Medulla oblongata (tissue), 1 donor: ENCODE data around the gene GPR17.

Experiments
- DNase-seq: peaks from one replicate; pipeline ENCODE4 v3.0.0-alpha.2; 2015; ENCODE audit errors: extremely low spot score

The GPR17 gene

GRCh38 chr2:127630096-127630863, 15.7 kb upstream of the GPR17 start:
- DNase-seq = no peak

GRCh38 chr2:127630864-127631540, 15.0 kb upstream of the GPR17 start:
- no peak for DNase-seq

- no peak for DNase-seq
Observed at GRCh38 chr2:127631541-127631996, 14.4 kb upstream of the GPR17 start.

DNA sequence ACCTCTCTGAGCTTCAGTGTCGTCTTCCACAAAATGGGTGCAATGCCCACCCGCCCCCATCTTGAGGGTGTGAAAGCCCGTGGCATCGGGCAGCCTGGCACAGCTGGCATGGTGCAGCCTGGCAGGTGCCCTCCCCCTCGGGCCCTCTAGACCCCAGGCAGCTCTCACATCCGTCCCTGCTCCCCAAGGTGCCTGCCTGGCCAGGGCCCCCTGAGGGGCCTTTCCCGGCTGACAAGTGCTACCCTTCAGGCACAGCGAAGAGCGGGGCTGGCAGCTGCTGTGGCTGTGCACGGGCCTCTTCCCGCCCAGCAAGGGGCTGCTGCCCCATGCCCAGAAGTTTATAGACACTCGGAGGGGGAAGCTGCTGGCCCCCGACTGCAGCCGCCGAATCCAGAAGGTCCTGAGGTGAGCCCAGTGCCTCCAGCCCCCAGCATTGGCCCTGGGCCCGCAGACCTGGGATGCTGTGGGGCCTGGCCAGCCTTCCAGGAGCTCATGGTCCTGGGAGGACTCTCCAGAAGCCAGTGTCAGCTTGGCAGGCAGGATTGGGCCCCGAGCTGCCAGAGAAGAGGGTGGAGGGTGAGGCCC, 13.9 kb upstream of the GPR17 start:
- no peak for DNase-seq

DNA sequence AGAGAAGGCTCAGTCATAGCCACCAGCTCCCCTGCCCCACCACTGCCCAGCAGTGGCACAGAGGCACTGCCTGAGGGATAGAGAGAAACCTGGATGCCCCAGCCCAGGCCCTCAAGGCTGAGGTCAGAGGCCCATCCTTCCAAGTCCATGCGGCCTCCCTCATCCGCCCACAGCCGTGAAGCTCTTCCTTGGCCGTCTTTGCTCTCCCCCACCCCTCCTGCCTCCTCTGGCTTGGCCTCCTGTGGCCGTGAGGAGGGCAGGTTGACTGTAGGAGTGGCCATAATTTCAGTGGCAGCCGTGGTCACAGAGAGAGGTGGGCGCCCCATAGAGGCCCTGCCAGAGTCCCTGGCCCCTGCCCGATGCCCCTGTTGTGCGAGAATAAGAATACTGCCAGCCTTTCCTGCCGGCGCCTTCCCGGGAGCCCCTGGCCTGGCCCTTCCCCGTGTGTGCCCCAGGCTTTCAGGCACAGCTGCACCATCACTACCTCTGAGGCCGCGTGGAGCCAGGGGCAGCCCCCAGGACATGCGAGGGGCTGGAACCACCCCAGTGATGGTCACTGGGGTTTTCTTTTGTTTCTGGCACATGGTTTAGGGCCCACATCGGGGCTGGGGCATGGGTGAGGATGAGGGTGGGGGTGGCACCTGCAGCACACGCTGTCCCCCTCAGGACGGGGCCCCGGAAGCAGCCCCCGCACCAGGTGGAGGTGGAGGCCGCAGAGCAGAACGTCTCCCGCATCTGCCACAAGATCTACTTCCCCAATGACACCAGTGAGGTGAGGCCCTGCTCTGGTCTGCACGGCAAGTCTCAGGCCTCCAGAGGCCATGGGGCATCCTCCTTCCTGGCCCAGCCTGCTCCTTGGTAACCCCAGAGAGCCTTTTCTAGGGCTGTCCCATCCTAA, 13.1 kb upstream of the GPR17 start:
- DNase-seq = no peak

- DNase-seq = no peak
Observed at GRCh38 chr2:127633556-127634065, 12.3 kb upstream of the GPR17 start.

- no peak for DNase-seq
Observed at GRCh38 chr2:127634066-127634617, 11.8 kb upstream of the GPR17 start.

GRCh38 chr2:127634626-127635379, 11.2 kb upstream of the GPR17 start:
- DNase-seq = no peak

DNA sequence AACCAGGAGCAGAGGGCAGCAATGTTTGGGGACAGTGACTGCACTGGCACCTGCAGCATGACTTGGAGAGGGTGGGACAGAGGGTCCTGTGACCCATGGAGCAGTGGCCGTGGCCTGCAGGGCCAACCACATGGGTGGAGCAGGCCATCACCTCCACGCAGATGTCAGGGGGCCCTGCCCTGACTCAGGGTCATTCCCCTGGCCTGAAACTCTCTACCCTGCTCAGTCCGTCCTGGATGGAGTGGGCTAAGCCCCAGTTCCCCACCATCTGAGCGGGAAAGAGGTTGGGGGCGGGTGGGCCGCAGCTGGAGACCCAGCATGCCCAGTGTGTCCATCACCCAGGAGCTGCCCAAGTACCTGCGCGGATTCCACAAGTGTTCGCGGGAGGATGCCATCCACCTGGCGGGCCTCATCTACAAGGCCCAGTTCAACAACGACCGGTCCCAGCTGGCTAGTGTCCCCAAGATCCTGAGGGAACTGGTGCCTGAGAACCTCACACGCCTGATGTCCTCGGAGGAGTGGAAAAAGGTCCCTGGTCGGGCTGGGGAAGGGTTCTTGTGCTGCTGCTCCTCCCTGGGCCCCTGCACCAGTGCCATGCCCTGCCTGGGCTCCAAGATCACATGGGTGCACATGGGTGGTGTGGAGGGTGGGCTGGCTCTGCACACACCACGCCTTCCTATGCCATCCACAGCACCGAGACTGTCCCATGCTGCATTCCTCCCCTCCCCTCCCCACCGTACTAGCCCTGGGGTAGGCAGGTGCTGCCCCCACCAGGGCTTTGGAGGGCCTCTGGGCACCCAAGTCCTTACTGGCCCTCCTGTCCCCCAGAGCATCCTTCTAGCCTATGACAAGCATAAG, 10.3 kb upstream of the GPR17 start:
- no peak for DNase-seq

- no peak for DNase-seq
Observed at GRCh38 chr2:127636248-127637235, 9.4 kb upstream of the GPR17 start.

DNA sequence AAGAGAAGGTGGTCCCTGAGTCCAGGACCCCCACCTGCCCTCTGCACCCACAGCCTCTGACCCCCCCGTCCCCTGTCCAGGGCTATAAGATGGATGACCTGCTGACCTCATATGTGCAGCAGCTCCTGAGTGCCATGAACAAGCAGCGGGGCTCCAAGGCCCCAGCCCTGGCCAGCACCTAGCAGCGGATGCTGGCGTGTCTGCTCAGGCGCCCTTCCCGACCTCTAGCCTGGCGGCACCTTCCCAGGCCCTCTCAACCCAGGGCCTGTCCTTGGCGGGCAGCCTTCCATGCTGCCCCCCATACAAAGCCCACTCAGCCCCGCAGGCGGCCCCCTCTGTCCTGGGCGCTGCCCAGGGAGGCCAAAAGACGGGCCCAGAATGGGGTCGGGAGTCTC, 8.7 kb upstream of the GPR17 start:
- DNase-seq = no peak

DNA sequence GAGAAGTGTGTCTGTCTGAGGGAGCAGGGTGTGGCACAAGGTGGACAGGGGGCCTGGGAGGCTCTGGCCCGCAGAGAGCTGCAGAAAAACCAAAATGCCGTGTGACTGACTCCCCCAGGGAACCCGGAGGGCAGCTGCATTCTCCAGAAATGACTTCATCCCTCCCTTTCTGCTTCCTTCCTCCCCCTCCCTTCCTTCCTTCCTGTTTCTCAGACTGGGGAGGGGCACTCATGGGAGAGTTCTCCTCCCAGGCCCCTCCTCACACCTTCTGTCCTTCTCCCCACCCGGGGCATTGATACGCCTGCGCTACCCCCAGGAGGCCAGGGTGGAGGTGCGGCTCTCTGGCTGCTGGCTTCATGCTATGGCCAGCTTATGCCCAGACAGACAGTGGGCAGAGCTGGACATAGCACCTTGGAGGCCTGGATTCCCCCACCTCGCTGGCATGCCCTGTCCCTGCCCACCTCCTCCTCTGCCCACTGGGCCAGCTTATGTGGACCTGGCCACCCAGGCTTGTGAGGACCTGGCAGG, 8.2 kb upstream of the GPR17 start:
- DNase-seq = no peak

GRCh38 chr2:127638361-127639110, 7.4 kb upstream of the GPR17 start:
- DNase-seq = no peak

GRCh38 chr2:127639111-127639474, 6.9 kb upstream of the GPR17 start:
- DNase-seq = no peak

GRCh38 chr2:127640082-127641072, 5.6 kb upstream of the GPR17 start:
- no peak for DNase-seq

GRCh38 chr2:127641133-127641532, 4.8 kb upstream of the GPR17 start:
- no peak for DNase-seq
